ENCODE data around the gene CHSY3. TPM values are rescaled to one million over a fixed set of nuclear protein-coding genes. Genes with fewer than 3 reads are reported as not detected.

Gene CHSY3
- total RNA-seq, 4 donors from 2014 or later, result 0.84 to 4.3 (median 2.6) TPM

GRCh38 chr5:129951039-129951438, 46.8 kb downstream of the CHSY3 start:
- 25 to 31% methylated on average over 2 of the region's 2 CpGs for whole genome bisulfite sequencing, 2 donors
- intact Hi-C loops (cut with DNase I; ENCODE audit: low total_unique reads), result no loop called here
- no peak overlapping the region for H3K4me3 ChIP-seq (ENCODE audit: low read depth, poor library complexity, severe bottlenecking)
- DNase-seq (ENCODE audit: low spot score in 2 of 2), result no peak
- TF ChIP-seq CTCF (IDR thresholded peaks at IDR 0.05), result no peak
- TF ChIP-seq POLR2A (IDR thresholded peaks at IDR 0.05), result no peak

GRCh38 chr5:129958581-129958980, 54.3 kb downstream of the CHSY3 start:
- no peak for DNase-seq (ENCODE audit: low spot score in 2 of 2)
- intact Hi-C loops (cut with DNase I; ENCODE audit: low total_unique reads), result no loop called here
- TF ChIP-seq CTCF (IDR thresholded peaks at IDR 0.05), result no peak
- no peak overlapping the region for H3K4me3 ChIP-seq (ENCODE audit: low read depth, poor library complexity, severe bottlenecking)

- intact Hi-C loops (cut with DNase I; ENCODE audit: low total_unique reads), result no loop called here
- no peak overlapping the region for H3K4me3 ChIP-seq (ENCODE audit: low read depth, poor library complexity, severe bottlenecking)
- 84 to 86% methylated on average over 6 of the region's 6 CpGs for WGBS, 2 donors
- TF ChIP-seq CTCF (IDR thresholded peaks at IDR 0.05) (no peak), POLR2A (IDR thresholded peaks at IDR 0.05) (no peak)
- no peak for DNase-seq (ENCODE audit: low spot score in 2 of 2)
Measured at GRCh38 chr5:129960831-129961230, 56.6 kb downstream of the CHSY3 start.

- intact Hi-C loops (cut with DNase I; ENCODE audit: low total_unique reads), result no loop called here
- TF ChIP-seq POLR2A (IDR thresholded peaks at IDR 0.05), result no peak
- no peak for TF ChIP-seq CTCF (IDR thresholded peaks at IDR 0.05)
- H3K4me3 ChIP-seq (ENCODE audit: low read depth, poor library complexity, severe bottlenecking), result no peak overlapping the region
- WGBS, 2 donors, result 94 to 96% methylated on average over 1 of the region's 1 CpG
- no peak for DNase-seq (ENCODE audit: low spot score in 2 of 2)
Measured at GRCh38 chr5:129962506-129962905, 58.2 kb downstream of the CHSY3 start.

GRCh38 chr5:129963359-129963758, 59.1 kb downstream of the CHSY3 start:
- intact Hi-C loops (cut with DNase I; ENCODE audit: low total_unique reads), result no loop called here
- 36 to 37% methylated on average over 3 of the region's 3 CpGs for WGBS, 2 donors
- H3K4me3 ChIP-seq (ENCODE audit: low read depth, poor library complexity, severe bottlenecking), result no peak overlapping the region
- no peak for TF ChIP-seq POLR2A (IDR thresholded peaks at IDR 0.05)
- TF ChIP-seq CTCF (IDR thresholded peaks at IDR 0.05), result no peak
- no peak for DNase-seq (ENCODE audit: low spot score in 2 of 2)

GRCh38 chr5:129966071-129966470, 61.8 kb downstream of the CHSY3 start:
- intact Hi-C loops (cut with DNase I; ENCODE audit: low total_unique reads), result no loop called here
- WGBS, 2 donors, result 61 to 64% methylated on average over 2 of the region's 2 CpGs
- TF ChIP-seq POLR2A (IDR thresholded peaks at IDR 0.05) (no peak), CTCF (IDR thresholded peaks at IDR 0.05) (no peak)
- DNase-seq (ENCODE audit: low spot score in 2 of 2), result no peak
- no peak overlapping the region for H3K4me3 ChIP-seq (ENCODE audit: low read depth, poor library complexity, severe bottlenecking)
